22Rv1 (cell line): ENCODE measurements around the gene CCL20.

Experiments used
- ZFX ChIP-seq: fragments of 450-650 bp; IDR thresholded peaks from 2 replicates; pipeline ENCODE4 v1.6.1; 2017; ENCODE audit warnings: antibody characterized with exemption, borderline replicate concordance
- TF ChIP-seq, protein P1 (sequence below): fragments of 450-650 bp; IDR thresholded peaks from 2 replicates; pipeline ENCODE4 v1.5.1; 2017; ENCODE audit warnings: mild to moderate bottlenecking

GRCh38 chr2:227828477-227828912, 14.9 kb downstream of the CCL20 start:
- TF ChIP-seq, protein P1, sequence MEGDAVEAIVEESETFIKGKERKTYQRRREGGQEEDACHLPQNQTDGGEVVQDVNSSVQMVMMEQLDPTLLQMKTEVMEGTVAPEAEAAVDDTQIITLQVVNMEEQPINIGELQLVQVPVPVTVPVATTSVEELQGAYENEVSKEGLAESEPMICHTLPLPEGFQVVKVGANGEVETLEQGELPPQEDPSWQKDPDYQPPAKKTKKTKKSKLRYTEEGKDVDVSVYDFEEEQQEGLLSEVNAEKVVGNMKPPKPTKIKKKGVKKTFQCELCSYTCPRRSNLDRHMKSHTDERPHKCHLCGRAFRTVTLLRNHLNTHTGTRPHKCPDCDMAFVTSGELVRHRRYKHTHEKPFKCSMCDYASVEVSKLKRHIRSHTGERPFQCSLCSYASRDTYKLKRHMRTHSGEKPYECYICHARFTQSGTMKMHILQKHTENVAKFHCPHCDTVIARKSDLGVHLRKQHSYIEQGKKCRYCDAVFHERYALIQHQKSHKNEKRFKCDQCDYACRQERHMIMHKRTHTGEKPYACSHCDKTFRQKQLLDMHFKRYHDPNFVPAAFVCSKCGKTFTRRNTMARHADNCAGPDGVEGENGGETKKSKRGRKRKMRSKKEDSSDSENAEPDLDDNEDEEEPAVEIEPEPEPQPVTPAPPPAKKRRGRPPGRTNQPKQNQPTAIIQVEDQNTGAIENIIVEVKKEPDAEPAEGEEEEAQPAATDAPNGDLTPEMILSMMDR: no peak
- no peak for TF ChIP-seq ZFX
